ENCODE measurements around the gene JAM3.

The JAM3 gene

DNA sequence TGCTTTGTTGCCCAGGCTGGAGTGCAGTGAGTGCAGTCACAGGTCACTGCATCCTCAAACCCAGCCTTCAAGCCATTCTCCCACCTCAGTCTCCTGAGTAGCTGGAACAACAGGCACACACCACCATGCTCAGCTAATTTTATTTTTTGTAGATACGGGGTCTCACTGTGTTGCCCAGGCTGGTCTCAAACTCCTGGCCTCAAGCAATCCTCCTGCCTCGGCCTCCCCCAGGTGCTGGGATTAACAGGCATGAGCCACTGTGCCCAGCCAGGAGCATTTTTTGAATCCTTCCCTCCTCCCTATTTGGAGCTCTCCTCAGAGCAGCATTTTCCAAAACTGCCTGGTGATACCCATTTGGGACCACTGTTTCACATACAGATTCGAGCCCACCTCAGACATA, 77.7 kb downstream of the JAM3 start:
- H3K36me3 ChIP-seq (ENCODE audit: low read depth) = peaks cover 5% of the 10 kb centered on the region; the same call in 1 of the 2 replicates
- no peak overlapping the region for H3K27ac ChIP-seq (ENCODE audit: poor library complexity, severe bottlenecking)
- no peaks in the 10 kb centered on the region for H3K27me3 ChIP-seq (ENCODE audit: insufficient read depth, poor library complexity, severe bottlenecking)
- no peaks in the 10 kb centered on the region for H3K9me3 ChIP-seq (ENCODE audit: severe bottlenecking)
- no peak overlapping the region for H3K4me3 ChIP-seq (ENCODE audit: severe bottlenecking)
- ATAC-seq (ENCODE audit: low read depth) (no peak), DNase-seq (ENCODE audit: low spot score) (no peak)
- H3K4me1 ChIP-seq (ENCODE audit: insufficient read depth, poor library complexity, severe bottlenecking) = no peaks in the 10 kb centered on the region
- TF ChIP-seq, protein P1, sequence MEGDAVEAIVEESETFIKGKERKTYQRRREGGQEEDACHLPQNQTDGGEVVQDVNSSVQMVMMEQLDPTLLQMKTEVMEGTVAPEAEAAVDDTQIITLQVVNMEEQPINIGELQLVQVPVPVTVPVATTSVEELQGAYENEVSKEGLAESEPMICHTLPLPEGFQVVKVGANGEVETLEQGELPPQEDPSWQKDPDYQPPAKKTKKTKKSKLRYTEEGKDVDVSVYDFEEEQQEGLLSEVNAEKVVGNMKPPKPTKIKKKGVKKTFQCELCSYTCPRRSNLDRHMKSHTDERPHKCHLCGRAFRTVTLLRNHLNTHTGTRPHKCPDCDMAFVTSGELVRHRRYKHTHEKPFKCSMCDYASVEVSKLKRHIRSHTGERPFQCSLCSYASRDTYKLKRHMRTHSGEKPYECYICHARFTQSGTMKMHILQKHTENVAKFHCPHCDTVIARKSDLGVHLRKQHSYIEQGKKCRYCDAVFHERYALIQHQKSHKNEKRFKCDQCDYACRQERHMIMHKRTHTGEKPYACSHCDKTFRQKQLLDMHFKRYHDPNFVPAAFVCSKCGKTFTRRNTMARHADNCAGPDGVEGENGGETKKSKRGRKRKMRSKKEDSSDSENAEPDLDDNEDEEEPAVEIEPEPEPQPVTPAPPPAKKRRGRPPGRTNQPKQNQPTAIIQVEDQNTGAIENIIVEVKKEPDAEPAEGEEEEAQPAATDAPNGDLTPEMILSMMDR (IDR thresholded peaks at IDR 0.05; ENCODE audit: poor library complexity, severe bottlenecking) = no peak

- Histone ChIP-seq H3K4me1 (ENCODE audit: insufficient read depth, poor library complexity, severe bottlenecking) (no peaks in the 10 kb centered on the region), H3K9me3 (ENCODE audit: severe bottlenecking) (no peaks in the 10 kb centered on the region), H3K27me3 (ENCODE audit: insufficient read depth, poor library complexity, severe bottlenecking) (no peaks in the 10 kb centered on the region), H3K4me3 (ENCODE audit: severe bottlenecking) (no peak overlapping the region), H3K27ac (ENCODE audit: poor library complexity, severe bottlenecking) (no peak overlapping the region), H3K36me3 (ENCODE audit: low read depth) (peaks cover 21% of the 10 kb centered on the region)
- TF ChIP-seq, protein P1 (IDR thresholded peaks at IDR 0.05; ENCODE audit: poor library complexity, severe bottlenecking) = no peak
- DNase-seq (ENCODE audit: low spot score) (no peak), ATAC-seq (ENCODE audit: low read depth) (no peak)
Measured at GRCh38 chr11:134149371-134149770, 80.5 kb downstream of the JAM3 start.

GRCh38 chr11:134150195-134150903, 81.5 kb downstream of the JAM3 start:
- DNase-seq (ENCODE audit: low spot score) (no peak), ATAC-seq (ENCODE audit: low read depth) (no peak)
- TF ChIP-seq, protein P1 (IDR thresholded peaks at IDR 0.05; ENCODE audit: poor library complexity, severe bottlenecking) = no peak
- Histone ChIP-seq H3K9me3 (ENCODE audit: severe bottlenecking) (no peaks in the 10 kb centered on the region), H3K27me3 (ENCODE audit: insufficient read depth, poor library complexity, severe bottlenecking) (no peaks in the 10 kb centered on the region), H3K4me1 (ENCODE audit: insufficient read depth, poor library complexity, severe bottlenecking) (no peaks in the 10 kb centered on the region), H3K36me3 (ENCODE audit: low read depth) (peaks cover 21% of the 10 kb centered on the region), H3K4me3 (ENCODE audit: severe bottlenecking) (no peak overlapping the region), H3K27ac (ENCODE audit: poor library complexity, severe bottlenecking) (no peak overlapping the region)

- DNase-seq (ENCODE audit: low spot score) (no peak), ATAC-seq (ENCODE audit: low read depth) (no peak)
- H3K9me3 ChIP-seq (ENCODE audit: severe bottlenecking) = no peaks in the 10 kb centered on the region
- no peak overlapping the region for H3K27ac ChIP-seq (ENCODE audit: poor library complexity, severe bottlenecking)
- no peaks in the 10 kb centered on the region for H3K4me1 ChIP-seq (ENCODE audit: insufficient read depth, poor library complexity, severe bottlenecking)
- H3K27me3 ChIP-seq (ENCODE audit: insufficient read depth, poor library complexity, severe bottlenecking) = no peaks in the 10 kb centered on the region
- TF ChIP-seq, protein P1 (IDR thresholded peaks at IDR 0.05; ENCODE audit: poor library complexity, severe bottlenecking) = no peak
- no peak overlapping the region for H3K4me3 ChIP-seq (ENCODE audit: severe bottlenecking)
- H3K36me3 ChIP-seq (ENCODE audit: low read depth) = peaks cover 21% of the 10 kb centered on the region
Measured at GRCh38 chr11:134151083-134151747, 82.3 kb downstream of the JAM3 start.

GRCh38 chr11:134152696-134153095, 83.8 kb downstream of the JAM3 start:
- H3K4me1 ChIP-seq (ENCODE audit: insufficient read depth, poor library complexity, severe bottlenecking) = no peaks in the 10 kb centered on the region
- ATAC-seq (ENCODE audit: low read depth) (no peak), DNase-seq (ENCODE audit: low spot score) (no peak)
- H3K27me3 ChIP-seq (ENCODE audit: insufficient read depth, poor library complexity, severe bottlenecking) = no peaks in the 10 kb centered on the region
- no peaks in the 10 kb centered on the region for H3K9me3 ChIP-seq (ENCODE audit: severe bottlenecking)
- H3K36me3 ChIP-seq (ENCODE audit: low read depth) = peaks cover 31% of the 10 kb centered on the region
- TF ChIP-seq, protein P1 (IDR thresholded peaks at IDR 0.05; ENCODE audit: poor library complexity, severe bottlenecking) = no peak
- no peak overlapping the region for H3K4me3 ChIP-seq (ENCODE audit: severe bottlenecking)
- H3K27ac ChIP-seq (ENCODE audit: poor library complexity, severe bottlenecking) = no peak overlapping the region
